Fibroblast of villous mesenchyme (primary cell): ENCODE results near the gene OAF. TPM values are rescaled to one million over a fixed set of nuclear protein-coding genes. Genes with fewer than 3 reads are reported as not detected.

Experiments
- DNase-seq: peaks from one replicate; pipeline ENCODE4 v3.0.0-alpha.2; 2010; ENCODE audit warnings: low read depth
- H3K4me3 ChIP-seq: 2 replicates; pipeline ENCODE4 v1.5.1; 2011; ENCODE audit warnings: low read depth, mild to moderate bottlenecking, low read length
- total RNA-seq: library from RNA; depleted of rRNA; stranded (reverse); fragments of >200 nt; gene quantifications from 2 replicates; pipeline ENCODE4 v1.2.3, GENCODE V29; 2012
- TF ChIP-seq, protein P1 (sequence below): IDR thresholded peaks from 2 replicates; pipeline ENCODE4 v1.5.1; 2012; ENCODE audit warnings: low read depth, mild to moderate bottlenecking, low read length; ENCODE audit not compliant: insufficient read depth

The OAF gene
- total RNA-seq, 1 donor: 31.5 TPM

GRCh38 chr11:120226242-120226641 is 15.4 kb downstream of the OAF start:
- DNase-seq: no peak
- TF ChIP-seq, protein P1, sequence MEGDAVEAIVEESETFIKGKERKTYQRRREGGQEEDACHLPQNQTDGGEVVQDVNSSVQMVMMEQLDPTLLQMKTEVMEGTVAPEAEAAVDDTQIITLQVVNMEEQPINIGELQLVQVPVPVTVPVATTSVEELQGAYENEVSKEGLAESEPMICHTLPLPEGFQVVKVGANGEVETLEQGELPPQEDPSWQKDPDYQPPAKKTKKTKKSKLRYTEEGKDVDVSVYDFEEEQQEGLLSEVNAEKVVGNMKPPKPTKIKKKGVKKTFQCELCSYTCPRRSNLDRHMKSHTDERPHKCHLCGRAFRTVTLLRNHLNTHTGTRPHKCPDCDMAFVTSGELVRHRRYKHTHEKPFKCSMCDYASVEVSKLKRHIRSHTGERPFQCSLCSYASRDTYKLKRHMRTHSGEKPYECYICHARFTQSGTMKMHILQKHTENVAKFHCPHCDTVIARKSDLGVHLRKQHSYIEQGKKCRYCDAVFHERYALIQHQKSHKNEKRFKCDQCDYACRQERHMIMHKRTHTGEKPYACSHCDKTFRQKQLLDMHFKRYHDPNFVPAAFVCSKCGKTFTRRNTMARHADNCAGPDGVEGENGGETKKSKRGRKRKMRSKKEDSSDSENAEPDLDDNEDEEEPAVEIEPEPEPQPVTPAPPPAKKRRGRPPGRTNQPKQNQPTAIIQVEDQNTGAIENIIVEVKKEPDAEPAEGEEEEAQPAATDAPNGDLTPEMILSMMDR: no peak
- no peak overlapping the region for H3K4me3 ChIP-seq

- no peak overlapping the region for H3K4me3 ChIP-seq
- TF ChIP-seq, protein P1: no peak
- no peak for DNase-seq
Measured at GRCh38 chr11:120226714-120227113, 15.9 kb downstream of the OAF start.

DNA sequence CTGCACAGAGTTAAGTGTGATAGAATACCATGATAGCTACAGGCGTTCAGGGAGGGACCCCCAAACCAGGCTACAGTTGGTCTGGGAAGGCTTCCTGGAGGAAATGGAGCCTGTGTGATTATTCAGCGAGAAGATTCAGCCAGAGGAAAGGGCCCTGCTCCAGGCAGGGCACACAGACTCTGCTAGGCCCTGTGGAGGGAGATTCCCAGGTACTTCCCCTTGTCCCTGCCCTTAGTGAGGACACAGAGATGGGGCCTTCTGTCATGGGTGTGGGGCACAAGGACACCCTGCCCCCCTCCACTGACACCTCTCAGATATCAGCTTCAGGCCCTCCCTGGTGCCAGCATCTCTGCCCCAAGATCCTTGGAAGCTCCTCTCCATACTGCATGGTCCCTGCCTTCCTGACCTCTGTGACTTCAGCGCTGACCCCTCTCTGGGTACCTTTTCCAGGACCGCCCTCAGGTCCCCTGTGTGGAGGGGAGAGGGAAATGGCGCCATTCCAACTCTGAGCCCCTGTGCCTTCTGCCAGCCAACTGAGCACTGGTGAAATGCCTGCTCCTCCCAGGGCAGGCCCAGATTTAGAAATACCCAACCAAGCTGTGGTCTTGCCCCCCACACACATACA is 16.5 kb downstream of the OAF start:
- no peak overlapping the region for H3K4me3 ChIP-seq
- TF ChIP-seq, protein P1: no peak
- no peak for DNase-seq

GRCh38 chr11:120228794-120229384 is 18.1 kb downstream of the OAF start:
- DNase-seq: no peak
- TF ChIP-seq, protein P1: peak; percentile 37
- no peak overlapping the region for H3K4me3 ChIP-seq

DNA sequence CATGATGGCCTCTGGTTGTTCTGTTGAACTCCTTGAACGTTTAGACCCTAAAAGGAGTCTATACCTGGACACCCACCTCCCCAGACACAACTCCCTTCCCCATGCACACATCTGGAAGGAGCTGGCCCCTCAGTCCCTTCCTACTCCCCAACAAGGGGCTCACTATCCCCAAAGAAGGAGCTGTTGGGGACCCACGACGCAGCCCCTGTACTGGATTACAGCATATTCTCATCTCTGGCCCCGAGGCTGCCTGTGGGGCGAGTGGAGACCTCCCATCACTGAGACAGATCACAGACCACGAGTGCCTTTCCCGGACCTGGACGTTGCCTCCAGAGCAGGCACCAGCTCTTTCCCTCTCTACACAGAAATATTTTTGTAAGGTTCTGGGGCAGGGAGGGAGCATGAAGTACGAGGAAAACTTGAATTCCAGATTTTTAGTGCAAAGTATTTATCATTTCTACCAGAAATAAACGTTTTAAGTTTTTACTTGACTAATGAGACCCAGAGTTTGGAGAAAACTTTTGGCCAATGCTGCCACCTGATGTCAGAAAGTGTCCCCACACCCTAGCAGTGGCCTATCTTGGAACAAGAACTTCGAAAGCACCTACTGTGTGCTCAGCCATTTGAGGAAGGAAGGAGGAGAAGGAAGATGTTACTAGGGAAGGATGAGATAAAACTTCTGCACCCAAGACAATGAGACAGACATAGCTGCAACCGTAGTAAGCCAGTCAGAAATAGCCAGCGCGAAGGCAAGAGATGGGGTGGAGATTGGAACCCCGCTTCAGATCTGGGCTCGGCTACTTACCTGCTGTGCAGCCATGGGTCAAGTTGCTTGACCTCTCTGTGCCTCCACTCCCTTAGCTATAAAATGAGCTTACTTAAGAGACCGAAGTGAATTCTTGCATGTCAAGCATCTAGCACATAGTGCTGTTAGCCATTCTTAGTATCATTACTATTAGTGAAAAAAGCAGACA is 18.9 kb downstream of the OAF start:
- H3K4me3 ChIP-seq: no peak overlapping the region
- peak; percentile 25 for DNase-seq
- TF ChIP-seq, protein P1: peak; percentile 68

DNA sequence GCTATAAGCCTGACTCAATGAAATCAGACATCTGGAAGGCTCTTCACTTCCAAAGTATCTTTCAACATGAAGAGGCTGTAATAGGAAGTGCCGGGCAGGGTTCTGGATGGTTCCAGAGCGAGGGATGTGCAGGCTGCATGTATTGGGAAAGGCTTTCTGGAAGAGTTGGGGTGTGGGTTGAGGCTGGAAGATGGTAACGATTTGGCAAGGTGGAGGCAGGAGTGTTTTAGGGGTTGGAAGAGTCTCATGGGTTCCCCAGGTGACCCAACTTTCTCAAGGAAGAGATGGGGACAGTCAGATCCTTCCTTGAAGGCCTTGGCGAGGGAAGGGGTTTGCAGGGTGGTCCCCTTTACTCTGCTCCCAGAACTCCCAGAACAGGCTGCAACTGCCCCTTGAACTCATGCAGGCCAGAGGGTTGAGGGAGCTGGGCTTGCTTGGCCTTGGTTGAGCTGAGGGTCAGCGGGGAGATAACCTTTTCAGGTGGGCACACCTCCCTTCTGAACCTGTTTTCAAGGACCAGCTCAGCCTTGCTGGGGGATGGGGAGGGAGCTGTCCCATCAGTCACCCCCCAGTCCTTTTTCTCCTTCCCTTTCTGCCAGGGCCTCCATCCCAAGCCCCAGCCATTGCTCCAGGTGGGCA is 19.7 kb downstream of the OAF start:
- TF ChIP-seq, protein P1: no peak
- no peak overlapping the region for H3K4me3 ChIP-seq
- no peak for DNase-seq
